Peyer's patch (tissue), 4 donors: Measurements from ENCODE around the gene DQX1.

Experiments used
- POLR2A ChIP-seq, 2 donors: fragments of 450-650 bp; IDR thresholded peaks; one replicate each; pipeline ENCODE4 v1.5.1; 2017; ENCODE audit warnings: antibody characterized with exemption in 2 of 2, mild to moderate bottlenecking in 2 of 2, moderate library complexity in 2 of 2
- TF ChIP-seq, protein P1 (sequence below), 6 experiments: fragments of 450-650 bp in 4 of 6; fragments of 200-600 bp in 2 of 6; sonication (generic) in 1 of 6; IDR thresholded peaks; one replicate each; pipeline ENCODE4 v1.5.1; 2017 to 2019; ENCODE audit warnings: antibody characterized with exemption in 6 of 6, mild to moderate bottlenecking in 3 of 6, moderate library complexity in 1 of 6

DNA sequence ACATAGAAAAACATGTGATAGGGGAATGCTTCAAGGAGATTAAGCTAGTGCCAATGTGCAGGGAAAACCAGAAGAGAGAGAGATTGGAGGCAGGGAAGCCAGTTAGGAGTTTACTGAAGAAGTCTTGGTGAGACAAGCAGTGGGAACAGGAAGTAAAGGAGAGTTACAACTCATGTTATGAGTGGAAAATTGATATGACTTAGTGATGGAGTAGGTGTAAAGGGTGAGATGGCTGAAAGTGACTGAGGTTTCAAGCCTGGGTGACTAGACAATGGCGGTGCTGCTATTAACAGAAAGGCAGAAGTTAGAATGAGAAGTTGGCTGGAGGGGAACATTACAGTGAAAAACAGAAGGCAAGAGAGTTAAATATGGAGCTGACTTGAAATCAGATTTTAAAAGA is 45.0 kb upstream of the DQX1 start:
- TF ChIP-seq, protein P1, sequence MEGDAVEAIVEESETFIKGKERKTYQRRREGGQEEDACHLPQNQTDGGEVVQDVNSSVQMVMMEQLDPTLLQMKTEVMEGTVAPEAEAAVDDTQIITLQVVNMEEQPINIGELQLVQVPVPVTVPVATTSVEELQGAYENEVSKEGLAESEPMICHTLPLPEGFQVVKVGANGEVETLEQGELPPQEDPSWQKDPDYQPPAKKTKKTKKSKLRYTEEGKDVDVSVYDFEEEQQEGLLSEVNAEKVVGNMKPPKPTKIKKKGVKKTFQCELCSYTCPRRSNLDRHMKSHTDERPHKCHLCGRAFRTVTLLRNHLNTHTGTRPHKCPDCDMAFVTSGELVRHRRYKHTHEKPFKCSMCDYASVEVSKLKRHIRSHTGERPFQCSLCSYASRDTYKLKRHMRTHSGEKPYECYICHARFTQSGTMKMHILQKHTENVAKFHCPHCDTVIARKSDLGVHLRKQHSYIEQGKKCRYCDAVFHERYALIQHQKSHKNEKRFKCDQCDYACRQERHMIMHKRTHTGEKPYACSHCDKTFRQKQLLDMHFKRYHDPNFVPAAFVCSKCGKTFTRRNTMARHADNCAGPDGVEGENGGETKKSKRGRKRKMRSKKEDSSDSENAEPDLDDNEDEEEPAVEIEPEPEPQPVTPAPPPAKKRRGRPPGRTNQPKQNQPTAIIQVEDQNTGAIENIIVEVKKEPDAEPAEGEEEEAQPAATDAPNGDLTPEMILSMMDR (IDR thresholded peaks at IDR 0.05) = no peak
- no peak for TF ChIP-seq POLR2A (IDR thresholded peaks at IDR 0.05)
